GM13977 (cell line): ENCODE data around the gene C10orf105.

ENCODE experiments used
- DNase-seq: peaks from one replicate; pipeline ENCODE4 v3.0.0; 2012; ENCODE audit warnings: low spot score
- in situ Hi-C: fragments of 300-500 bp; cut with MboI; formaldehyde crosslinking; loops from one replicate; pipeline ENCODE4 v1.12.0; 2022; ENCODE audit warnings: low sequenced_read_pairs, low pct_unique_long_range_greater_than_20kb, mixed read lengths, inconsistent platforms; ENCODE audit not compliant: unreplicated experiment
- TF ChIP-seq, protein P1 (sequence below): IDR thresholded peaks from 2 replicates; pipeline ENCODE4 v1.5.1; 2012; ENCODE audit warnings: mild to moderate bottlenecking, control low read depth; ENCODE audit not compliant: insufficient read depth; ENCODE audit errors: extremely low read depth, missing control alignments

Gene C10orf105

DNA sequence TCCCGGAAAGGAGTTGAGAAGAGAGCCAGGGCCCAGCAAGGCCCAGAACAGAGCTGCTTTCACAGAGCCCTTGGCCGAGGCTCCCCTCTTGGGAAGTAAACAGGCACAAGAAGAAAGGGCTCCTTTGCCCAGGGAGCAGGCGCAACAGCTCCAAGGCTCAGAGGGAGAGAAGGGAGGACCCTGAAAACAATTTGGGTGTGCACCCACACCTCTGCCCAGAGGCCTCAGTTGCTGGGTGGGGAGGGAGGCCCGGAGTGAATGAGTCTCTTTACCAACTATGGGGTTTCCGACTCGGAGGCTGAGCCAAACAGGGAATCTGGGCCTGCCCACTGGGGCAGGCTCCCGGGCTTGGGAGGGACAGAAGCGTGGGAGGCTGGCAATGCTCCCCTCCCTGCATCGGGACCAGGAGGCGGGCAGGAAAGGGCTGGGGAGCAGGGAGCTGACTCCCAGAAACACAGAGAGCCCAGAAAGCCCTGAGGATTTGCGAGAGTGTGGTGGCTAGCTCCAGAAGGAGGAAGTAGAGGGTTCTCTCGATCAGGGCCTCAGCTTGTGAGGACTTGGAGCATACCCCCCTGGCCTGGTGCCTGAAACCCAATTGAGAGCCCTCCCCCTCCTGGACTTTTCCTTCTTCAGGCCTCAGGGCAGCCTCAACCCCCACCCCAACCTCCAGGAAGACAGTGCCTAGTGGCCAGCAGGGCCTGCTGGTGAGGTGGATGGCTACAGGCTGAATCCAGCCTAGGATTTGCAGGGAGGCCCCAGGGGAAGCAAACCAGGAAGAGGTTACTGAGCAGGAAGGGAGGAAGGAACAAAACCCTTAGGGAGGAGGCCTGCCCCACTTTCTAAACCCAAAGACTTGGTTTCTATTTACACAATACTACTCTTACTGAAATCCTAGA is 6.2 kb downstream of the C10orf105 start:
- in situ Hi-C loops = loop anchor here (10.0 kb wide), 1 partner anchor 399 kb away; the partner anchor contains the start of gene SLC29A3
- TF ChIP-seq, protein P1, sequence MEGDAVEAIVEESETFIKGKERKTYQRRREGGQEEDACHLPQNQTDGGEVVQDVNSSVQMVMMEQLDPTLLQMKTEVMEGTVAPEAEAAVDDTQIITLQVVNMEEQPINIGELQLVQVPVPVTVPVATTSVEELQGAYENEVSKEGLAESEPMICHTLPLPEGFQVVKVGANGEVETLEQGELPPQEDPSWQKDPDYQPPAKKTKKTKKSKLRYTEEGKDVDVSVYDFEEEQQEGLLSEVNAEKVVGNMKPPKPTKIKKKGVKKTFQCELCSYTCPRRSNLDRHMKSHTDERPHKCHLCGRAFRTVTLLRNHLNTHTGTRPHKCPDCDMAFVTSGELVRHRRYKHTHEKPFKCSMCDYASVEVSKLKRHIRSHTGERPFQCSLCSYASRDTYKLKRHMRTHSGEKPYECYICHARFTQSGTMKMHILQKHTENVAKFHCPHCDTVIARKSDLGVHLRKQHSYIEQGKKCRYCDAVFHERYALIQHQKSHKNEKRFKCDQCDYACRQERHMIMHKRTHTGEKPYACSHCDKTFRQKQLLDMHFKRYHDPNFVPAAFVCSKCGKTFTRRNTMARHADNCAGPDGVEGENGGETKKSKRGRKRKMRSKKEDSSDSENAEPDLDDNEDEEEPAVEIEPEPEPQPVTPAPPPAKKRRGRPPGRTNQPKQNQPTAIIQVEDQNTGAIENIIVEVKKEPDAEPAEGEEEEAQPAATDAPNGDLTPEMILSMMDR = no peak
- no peak for DNase-seq

DNA sequence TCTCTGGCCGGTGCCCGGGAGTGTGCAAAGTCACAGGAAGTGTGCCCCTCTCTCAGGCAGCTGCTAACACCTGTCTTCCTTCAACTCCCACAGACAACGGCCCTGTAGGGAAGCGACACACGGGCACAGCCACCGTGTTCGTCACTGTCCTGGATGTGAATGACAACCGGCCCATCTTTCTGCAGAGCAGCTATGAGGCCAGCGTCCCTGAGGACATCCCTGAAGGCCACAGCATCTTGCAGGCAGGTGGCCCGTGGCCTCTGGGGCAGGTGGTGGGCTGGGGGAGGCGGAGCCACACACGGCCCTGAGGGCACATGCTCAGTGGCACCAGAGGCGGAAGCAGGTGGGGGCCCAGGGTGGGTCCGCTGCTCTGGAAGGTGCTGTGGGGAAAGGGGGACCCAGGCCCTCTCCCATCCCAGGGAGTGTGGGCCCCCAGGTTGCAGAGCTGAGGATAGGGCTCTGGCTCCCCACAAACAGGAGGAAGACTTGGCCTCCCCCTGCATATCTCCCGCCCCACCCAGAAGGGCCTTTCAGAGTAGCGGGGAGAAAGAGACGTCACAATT is 6.9 kb downstream of the C10orf105 start:
- in situ Hi-C loops = loop anchor here (10.0 kb wide), 1 partner anchor 398 kb away; the partner anchor contains the start of gene SLC29A3
- DNase-seq = no peak
- TF ChIP-seq, protein P1 = no peak

DNA sequence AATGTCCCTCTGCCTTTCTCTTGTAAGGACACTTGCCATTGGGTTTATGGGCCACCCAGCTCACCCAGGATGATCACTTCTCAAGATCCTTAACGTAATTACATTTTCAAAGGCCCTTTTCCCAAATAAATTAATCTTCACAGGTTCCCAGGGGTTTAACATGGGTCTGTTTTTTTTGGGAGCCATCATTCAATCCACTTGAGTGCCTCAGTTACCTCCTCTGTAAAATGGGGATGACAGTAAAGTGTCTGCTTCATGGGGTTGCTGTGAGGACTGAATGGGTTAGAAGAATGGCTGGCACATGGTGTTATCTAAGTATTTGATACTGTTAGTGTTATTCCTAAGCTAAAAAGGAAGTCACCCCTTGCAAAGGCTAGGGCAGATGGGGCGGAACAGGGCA is 7.4 kb downstream of the C10orf105 start:
- TF ChIP-seq, protein P1 = no peak
- in situ Hi-C loops = loop anchor here (10.0 kb wide), 1 partner anchor 397 kb away; the partner anchor contains the start of gene SLC29A3
- DNase-seq = no peak

DNA sequence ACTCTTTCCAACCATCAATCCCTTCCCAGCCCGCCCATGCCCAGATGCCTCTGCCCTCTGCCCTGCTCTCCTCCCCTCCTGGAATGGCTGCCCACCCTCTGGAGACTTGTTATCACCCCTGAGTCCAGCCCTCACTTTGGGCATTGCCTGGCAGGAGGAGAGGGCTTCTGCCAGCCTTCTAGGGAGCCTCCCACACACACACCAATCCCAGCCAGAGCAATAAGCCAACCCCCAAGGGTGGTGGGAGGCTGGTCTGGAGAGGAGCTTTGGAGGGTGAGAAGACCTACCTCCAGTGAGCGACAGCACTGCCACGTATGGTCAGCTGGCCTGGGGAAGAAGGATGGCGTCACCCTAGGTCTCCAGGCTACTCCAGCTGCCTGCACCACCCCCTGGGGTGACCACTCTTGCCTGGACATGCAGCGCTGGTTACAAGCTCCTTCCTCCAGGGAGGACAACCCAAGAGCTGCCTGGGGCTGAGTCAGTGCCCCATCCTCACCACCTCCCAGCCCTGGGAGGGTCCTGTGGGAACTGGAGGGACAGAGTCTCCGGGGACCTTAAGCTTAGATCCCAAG is 8.4 kb downstream of the C10orf105 start:
- in situ Hi-C loops = loop anchor here (10.0 kb wide), 1 partner anchor 396 kb away; the partner anchor contains the start of gene SLC29A3
- no peak for DNase-seq
- TF ChIP-seq, protein P1 = no peak

DNA sequence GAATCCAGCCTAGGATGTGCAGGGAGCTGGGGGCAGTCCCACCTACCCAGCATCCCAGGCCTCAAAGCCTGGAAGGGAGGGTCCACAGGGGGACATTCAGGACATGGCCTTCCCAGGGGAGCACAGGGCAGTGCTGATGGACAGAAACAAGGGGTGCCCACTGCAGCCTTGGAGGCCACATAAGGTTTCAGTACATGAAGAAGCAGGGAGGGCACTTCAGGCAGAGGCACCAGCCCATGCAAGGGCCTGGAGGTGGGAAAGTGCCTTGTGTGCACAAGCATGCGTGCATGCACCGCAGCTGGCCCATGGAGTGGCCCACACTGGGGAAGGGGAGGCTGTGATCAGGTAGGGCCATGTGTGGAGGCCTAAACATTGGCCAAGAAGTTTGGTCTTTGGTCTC is 9.1 kb downstream of the C10orf105 start:
- in situ Hi-C loops = loop anchor here (10.0 kb wide), 1 partner anchor 396 kb away; the partner anchor contains the start of gene SLC29A3
- TF ChIP-seq, protein P1 = no peak
- no peak for DNase-seq
